Right lobe of liver (tissue), 6 donors: ENCODE data around the gene INPP4A. TPM values are rescaled to one million over a fixed set of nuclear protein-coding genes. Genes with fewer than 3 reads are reported as not detected.

Experiments
- ATAC-seq, 4 donors: fragments of 200-7000 bp; cut with Tn5 transposase; one replicate each; pipeline ENCODE4 v1.9.1; 2020; ENCODE audit warnings: mild to moderate bottlenecking in 4 of 4, moderate library complexity in 4 of 4
- DNase-seq, 3 donors: peaks; one replicate each; pipeline ENCODE4 v3.0.0-alpha.2; 2020
- H3K27ac ChIP-seq, 3 donors: fragments of 200-600 bp; one replicate each; pipeline ENCODE4 v1.8.0; 2022
- H3K27me3 ChIP-seq, 2 donors: fragments of 200-600 bp; one replicate each; pipeline ENCODE4 v1.8.0; 2022
- H3K36me3 ChIP-seq, 4 donors: fragments of 200-600 bp; sonication (generic) in 1 of 4; one replicate each; pipeline versions ENCODE4 v1.5.1 to v1.8.0; 2017 to 2022; ENCODE audit warnings: control low read depth in 1 of 4
- H3K4me1 ChIP-seq, 4 donors: fragments of 200-600 bp; sonication (generic) in 1 of 4; one replicate each; pipeline versions ENCODE4 v1.5.1 to v1.8.0; 2017 to 2022; ENCODE audit warnings: control low read depth in 1 of 4
- H3K4me3 ChIP-seq, 3 donors: fragments of 200-600 bp; one replicate each; pipeline ENCODE4 v1.8.0; 2022
- H3K9me3 ChIP-seq, 4 donors: fragments of 200-600 bp; sonication (generic) in 1 of 4; one replicate each; pipeline versions ENCODE4 v1.5.1 to v1.8.0; 2017 to 2022; ENCODE audit warnings: control low read depth in 1 of 4
- POLR2A ChIP-seq: fragments of 450-650 bp; IDR thresholded peaks from one replicate; pipeline ENCODE4 v1.6.1; 2017; ENCODE audit warnings: antibody characterized with exemption, mild to moderate bottlenecking
- WGBS: methylation state at CpG from one replicate; pipeline ENCODE4 v1.1.6; 2018; ENCODE audit warnings: low coverage, low lambda C conversion rate; ENCODE audit not compliant: insufficient coverage; ENCODE audit errors: missing lambda C conversion rate; 5-methylcytosine and 5-hydroxymethylcytosine counted together
- intact Hi-C, 2 donors: fragments of 100-400 bp; cut with DNase I; formaldehyde crosslinking; loops; one replicate each; pipeline versions ENCODE4 v1.11.2 to v1.14.1; 2022
- total RNA-seq, 6 experiments: library from RNA; depleted of rRNA in 2 of 6; stranded (reverse); fragments of >200 nt in 2 of 6; fragmentation: NEBNext Ultra II Directional in 3 of 6; extraction: Animal tissue kit (Norgen Biotek cat#: 25700) in 3 of 6; gene quantifications; one replicate each; pipeline versions ENCODE4 v1.1.0 to v1.2.4, GENCODE V29; 2016 to 2023
- TF ChIP-seq, protein P1 (sequence below), 4 donors: fragments of 200-600 bp in 3 of 4; fragments of 450-650 bp in 1 of 4; IDR thresholded peaks; one replicate each; pipeline versions ENCODE4 v1.5.1 to v1.8.0; 2016 to 2022; ENCODE audit warnings: antibody characterized with exemption in 4 of 4, mild to moderate bottlenecking in 2 of 4
- donor health status: DM: no; HTN: yes; CAD: no.
- donor health status: DM: no; HTN: no; CAD: no.
- donor health status: DM: no; HTN: no; CAD: no.
- donor health status: DM: no; HTN: yes; CAD: no.
- donor health status: DM: no; HTN: yes; CAD: no.

INPP4A gene
- total RNA-seq, 6 experiments from 2014 or later, result 6.5 to 10.4 (median 8.0) TPM

DNA sequence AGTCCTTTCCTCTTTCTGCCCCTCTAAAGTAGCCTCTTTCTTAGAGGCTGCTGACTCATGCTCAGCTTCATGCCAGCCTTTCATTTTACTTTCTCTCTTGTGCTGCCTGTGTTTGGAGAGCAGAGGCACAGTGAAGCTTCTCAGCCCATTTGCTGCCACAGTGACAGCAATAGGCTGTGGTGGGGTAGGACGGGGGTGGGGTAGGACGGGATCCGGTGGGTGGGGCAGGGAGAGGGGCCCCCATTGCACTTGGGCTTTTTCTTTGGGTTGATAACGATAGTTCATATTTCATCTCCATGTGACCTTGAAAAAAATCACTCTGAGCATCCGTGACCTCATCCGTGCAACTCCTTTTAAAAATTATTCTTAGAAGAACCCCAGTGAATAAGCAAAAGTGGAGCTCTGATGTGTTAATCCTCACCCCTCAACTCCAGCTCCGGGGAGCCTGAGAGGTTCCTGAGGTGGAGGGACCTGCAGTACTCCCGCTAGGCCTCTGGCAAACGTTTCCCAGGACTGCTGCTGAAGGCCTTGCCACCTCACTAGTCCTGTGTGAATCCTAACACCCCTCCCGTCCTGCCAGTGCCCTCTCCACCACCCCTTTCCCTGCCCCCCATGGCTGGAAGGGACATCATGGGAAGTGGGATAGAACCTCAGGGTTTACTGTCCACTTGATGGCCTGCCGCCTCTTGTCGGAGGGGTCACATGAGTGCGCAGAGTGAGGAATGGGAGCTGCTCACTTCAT, 70.8 kb downstream of the INPP4A start:
- intact Hi-C loops, result no loop called here

DNA sequence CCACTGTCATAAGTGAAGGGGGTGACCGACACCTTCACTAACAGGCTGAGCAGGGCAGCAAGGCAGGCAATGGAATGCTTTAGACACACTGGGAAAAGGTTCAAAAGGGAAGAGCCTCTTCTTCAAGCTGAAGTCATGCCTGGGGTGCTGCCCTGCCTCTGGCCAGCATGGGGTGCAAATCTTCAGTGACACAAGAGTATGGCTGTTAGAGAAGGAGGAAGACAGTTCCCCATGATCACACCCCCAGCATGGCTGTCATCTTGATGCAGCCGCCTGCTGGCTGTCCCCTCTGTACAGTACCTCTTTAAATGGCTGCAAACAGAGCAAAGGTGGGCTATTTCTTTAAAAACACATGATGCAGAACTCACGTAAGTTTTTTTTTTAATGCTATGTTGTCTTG, 71.9 kb downstream of the INPP4A start:
- H3K27ac ChIP-seq, result no peak overlapping the region
- intact Hi-C loops, result no loop called here
- peaks cover 0 to 4% (median 0%) of the 10 kb centered on the region in 4 donors for H3K36me3 ChIP-seq
- no peak overlapping the region for H3K4me3 ChIP-seq
- H3K27me3 ChIP-seq, result no peaks in the 10 kb centered on the region
- DNase-seq (no peak), ATAC-seq (no peak)
- peaks cover 0 to 3% (median 0%) of the 10 kb centered on the region in 4 donors for H3K4me1 ChIP-seq
- no peaks in the 10 kb centered on the region for H3K9me3 ChIP-seq
- TF ChIP-seq POLR2A, result no peak
- TF ChIP-seq, protein P1, sequence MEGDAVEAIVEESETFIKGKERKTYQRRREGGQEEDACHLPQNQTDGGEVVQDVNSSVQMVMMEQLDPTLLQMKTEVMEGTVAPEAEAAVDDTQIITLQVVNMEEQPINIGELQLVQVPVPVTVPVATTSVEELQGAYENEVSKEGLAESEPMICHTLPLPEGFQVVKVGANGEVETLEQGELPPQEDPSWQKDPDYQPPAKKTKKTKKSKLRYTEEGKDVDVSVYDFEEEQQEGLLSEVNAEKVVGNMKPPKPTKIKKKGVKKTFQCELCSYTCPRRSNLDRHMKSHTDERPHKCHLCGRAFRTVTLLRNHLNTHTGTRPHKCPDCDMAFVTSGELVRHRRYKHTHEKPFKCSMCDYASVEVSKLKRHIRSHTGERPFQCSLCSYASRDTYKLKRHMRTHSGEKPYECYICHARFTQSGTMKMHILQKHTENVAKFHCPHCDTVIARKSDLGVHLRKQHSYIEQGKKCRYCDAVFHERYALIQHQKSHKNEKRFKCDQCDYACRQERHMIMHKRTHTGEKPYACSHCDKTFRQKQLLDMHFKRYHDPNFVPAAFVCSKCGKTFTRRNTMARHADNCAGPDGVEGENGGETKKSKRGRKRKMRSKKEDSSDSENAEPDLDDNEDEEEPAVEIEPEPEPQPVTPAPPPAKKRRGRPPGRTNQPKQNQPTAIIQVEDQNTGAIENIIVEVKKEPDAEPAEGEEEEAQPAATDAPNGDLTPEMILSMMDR (IDR thresholded peaks at IDR 0.05), result no peak
- 83% methylated on average over 2 of the region's 3 CpGs for WGBS

More for the DNA sequence above, 70.8 kb downstream of the INPP4A start:
- ATAC-seq, result peak in 3 of 4 donors; percentile 29 to 39 (median 30)
- H3K27ac ChIP-seq, result no peak overlapping the region
- 56% methylated on average over 8 of the region's 13 CpGs for WGBS
- DNase-seq, result no peak
- H3K9me3 ChIP-seq, result no peaks in the 10 kb centered on the region
- H3K27me3 ChIP-seq, result no peaks in the 10 kb centered on the region
- H3K4me3 ChIP-seq, result no peak overlapping the region
- TF ChIP-seq, protein P1 (IDR thresholded peaks at IDR 0.05), result no peak
- no peak for TF ChIP-seq POLR2A
- H3K4me1 ChIP-seq, result peaks cover 0 to 3% (median 0%) of the 10 kb centered on the region in 4 donors
- no peaks in the 10 kb centered on the region for H3K36me3 ChIP-seq

DNA sequence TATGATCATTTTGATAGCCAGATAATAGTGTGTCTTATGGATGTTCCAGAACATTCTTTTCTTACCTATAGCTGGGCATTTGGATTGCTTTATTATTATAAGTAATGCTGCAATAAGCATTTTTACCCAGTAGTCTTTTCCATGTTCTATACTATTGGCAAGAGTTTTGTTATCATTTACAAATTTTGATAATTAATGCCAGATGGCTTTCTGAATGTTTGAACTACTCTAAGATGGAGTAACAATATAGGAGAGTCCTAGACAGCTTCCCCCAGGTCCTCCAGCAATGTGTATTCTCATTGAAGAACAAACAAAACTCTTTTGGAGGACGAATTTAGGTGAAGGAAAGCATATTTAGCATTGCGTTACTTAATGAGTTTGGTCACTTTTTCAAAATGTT, 73.0 kb downstream of the INPP4A start:
- Histone ChIP-seq H3K9me3 (no peaks in the 10 kb centered on the region), H3K36me3 (peaks cover 0 to 5% (median 0%) of the 10 kb centered on the region in 4 donors), H3K27ac (peak overlapping the region in 1 of 3 donors; percentile 15), H3K4me1 (peaks cover 0 to 3% (median 0%) of the 10 kb centered on the region in 4 donors), H3K27me3 (no peaks in the 10 kb centered on the region), H3K4me3 (no peak overlapping the region)
- 79% methylated on average over 2 of the region's 2 CpGs for WGBS
- intact Hi-C loops, result no loop called here
- no peak for DNase-seq
- no peak for ATAC-seq
- TF ChIP-seq, protein P1 (IDR thresholded peaks at IDR 0.05), result no peak
- no peak for TF ChIP-seq POLR2A

DNA sequence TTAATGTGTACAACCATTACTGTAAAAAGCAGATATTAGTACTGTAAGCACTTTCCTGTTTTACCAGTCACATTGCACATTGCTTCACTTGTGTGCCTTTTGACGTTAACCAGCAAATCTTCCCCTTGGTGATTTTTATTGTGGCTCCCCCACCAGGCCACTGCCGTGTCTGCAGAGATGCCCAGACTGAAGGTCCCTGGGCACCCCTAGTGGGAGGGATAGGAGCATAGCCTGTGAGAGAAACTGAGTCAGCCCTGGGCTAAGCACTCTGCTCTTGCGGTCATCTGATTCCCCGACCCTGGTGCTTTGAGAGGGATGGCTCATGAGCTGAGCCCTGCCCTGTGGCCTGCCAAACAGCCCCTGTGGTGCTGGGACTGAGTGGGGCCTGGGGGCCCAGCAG, 73.4 kb downstream of the INPP4A start:
- Histone ChIP-seq H3K4me1 (peaks cover 0 to 3% (median 0%) of the 10 kb centered on the region in 4 donors), H3K27ac (no peak overlapping the region), H3K36me3 (peaks cover 0 to 5% (median 0%) of the 10 kb centered on the region in 4 donors), H3K27me3 (no peaks in the 10 kb centered on the region), H3K9me3 (no peaks in the 10 kb centered on the region), H3K4me3 (no peak overlapping the region)
- intact Hi-C loops, result no loop called here
- DNase-seq (no peak), ATAC-seq (peak; percentile 50 to 71 (median 58))
- WGBS, result 43% methylated on average over 2 of the region's 4 CpGs
- no peak for TF ChIP-seq POLR2A
- TF ChIP-seq, protein P1 (IDR thresholded peaks at IDR 0.05), result peak; percentile 26 to 40 (median 33)
